ENCODE measurements around the gene SRMS.

SRMS gene

DNA sequence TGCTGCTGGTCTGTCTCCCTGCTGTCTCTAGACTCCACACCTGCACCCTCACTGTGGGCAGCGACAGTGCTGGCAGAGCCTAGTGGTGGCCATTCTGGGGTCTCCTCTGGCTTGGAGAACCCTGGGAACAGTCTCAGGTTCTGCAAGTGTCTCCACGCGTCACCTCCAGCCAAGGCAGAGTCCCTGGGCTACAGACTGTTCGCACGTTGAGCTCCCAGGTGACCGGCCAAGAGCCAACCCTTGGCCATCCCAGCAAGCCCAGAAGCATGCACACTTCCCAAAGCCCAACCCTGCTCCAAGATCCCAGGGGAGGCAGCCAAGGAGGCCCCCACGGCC, 53.5 kb downstream of the SRMS start:
- TF ChIP-seq, protein P1, sequence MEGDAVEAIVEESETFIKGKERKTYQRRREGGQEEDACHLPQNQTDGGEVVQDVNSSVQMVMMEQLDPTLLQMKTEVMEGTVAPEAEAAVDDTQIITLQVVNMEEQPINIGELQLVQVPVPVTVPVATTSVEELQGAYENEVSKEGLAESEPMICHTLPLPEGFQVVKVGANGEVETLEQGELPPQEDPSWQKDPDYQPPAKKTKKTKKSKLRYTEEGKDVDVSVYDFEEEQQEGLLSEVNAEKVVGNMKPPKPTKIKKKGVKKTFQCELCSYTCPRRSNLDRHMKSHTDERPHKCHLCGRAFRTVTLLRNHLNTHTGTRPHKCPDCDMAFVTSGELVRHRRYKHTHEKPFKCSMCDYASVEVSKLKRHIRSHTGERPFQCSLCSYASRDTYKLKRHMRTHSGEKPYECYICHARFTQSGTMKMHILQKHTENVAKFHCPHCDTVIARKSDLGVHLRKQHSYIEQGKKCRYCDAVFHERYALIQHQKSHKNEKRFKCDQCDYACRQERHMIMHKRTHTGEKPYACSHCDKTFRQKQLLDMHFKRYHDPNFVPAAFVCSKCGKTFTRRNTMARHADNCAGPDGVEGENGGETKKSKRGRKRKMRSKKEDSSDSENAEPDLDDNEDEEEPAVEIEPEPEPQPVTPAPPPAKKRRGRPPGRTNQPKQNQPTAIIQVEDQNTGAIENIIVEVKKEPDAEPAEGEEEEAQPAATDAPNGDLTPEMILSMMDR (IDR thresholded peaks at IDR 0.05; ENCODE audit: low read depth, low read length), result no peak
- no peak overlapping the region for H3K4me3 ChIP-seq (ENCODE audit: low read depth, low read length)

DNA sequence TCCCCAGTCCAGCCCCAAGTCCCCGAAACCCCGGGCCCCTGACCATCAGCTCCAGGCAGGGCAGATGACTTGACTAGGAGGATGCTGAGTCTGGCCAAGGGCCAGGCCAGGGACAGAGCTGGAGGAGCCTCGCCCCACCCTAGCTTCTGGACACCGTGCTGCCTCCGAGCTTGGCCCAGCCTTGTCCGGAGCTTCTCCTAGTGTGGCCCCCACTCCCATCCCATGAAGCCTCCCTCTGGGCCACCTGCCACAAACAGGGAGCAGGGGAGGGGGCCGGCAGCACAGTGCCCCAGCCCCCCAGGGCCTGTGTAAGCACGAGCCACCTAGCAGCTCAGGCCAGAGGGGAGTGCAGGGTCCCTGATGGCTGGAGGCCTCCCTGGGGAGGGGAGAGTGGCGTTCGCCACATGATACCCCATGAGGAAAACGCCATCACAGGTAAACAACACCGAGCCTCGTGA, 54.0 kb downstream of the SRMS start:
- no peak overlapping the region for H3K4me3 ChIP-seq (ENCODE audit: low read depth, low read length)
- TF ChIP-seq, protein P1 (IDR thresholded peaks at IDR 0.05; ENCODE audit: low read depth, low read length), result no peak

DNA sequence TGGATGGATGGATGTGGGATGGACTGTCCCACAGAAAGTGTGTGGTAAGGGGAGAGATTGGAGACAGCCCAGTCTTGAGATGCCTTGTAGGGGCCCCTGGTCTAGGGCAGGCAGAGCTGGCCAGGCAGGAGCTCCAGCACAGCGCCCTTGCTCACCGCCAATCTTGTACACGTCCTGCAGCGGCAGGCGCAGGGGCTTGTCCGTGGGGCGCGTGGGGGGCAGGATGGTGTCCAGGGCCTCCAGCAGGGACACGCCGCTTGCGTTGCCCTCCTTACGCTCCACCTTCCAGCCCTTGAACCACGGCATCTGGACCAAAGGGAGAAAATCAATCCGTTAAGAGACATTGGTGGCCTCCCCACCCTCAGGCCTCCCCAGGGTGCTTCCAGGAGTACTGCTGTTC, 54.6 kb downstream of the SRMS start:
- H3K4me3 ChIP-seq (ENCODE audit: low read depth, low read length), result no peak overlapping the region
- TF ChIP-seq, protein P1 (IDR thresholded peaks at IDR 0.05; ENCODE audit: low read depth, low read length), result no peak

DNA sequence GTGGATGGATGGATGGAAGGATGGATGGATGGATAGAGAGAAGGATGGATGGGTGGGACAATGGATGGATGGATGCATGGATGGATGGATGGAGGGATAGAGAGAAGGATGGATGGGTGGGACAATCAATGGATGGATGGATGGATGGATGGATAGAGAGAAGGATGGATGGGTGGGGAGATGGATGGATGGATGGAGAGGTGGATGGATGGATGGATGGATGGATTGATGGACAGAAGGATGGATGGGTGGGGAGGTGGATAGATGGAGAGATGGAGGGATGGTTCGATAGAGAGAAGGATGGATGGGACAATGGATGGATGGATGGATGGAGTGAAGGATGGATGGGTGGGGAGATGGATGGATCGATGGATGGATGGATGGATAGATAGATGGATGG, 55.0 kb downstream of the SRMS start:
- TF ChIP-seq, protein P1 (IDR thresholded peaks at IDR 0.05; ENCODE audit: low read depth, low read length), result no peak
- H3K4me3 ChIP-seq (ENCODE audit: low read depth, low read length), result no peak overlapping the region

DNA sequence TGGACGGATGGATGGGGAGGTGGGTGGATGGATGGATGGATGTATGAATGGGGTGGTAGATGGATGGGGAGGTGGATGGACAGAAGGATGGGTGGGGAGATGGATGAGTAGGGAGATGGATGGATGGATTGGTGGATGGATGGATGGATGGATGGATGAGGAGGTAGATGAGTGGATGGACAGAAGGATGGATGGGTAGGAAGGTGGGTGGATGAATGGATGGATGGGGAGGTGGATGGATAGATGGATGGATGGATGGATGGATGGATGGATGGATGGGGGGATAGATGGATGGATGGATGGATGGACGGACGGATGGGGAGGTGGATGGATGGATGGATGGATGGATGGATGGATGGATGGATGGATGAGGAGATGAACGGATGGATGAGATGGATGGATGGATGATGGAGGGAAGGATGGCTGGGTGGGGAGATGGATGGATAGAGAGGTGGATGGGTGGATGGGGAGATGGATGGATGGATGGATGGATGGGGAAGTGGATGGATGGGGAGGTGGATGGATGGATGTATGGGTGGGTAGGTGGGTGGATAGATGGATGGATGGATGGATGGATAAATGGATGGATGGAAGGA, 55.8 kb downstream of the SRMS start:
- TF ChIP-seq, protein P1 (IDR thresholded peaks at IDR 0.05; ENCODE audit: low read depth, low read length), result no peak
- H3K4me3 ChIP-seq (ENCODE audit: low read depth, low read length), result no peak overlapping the region

DNA sequence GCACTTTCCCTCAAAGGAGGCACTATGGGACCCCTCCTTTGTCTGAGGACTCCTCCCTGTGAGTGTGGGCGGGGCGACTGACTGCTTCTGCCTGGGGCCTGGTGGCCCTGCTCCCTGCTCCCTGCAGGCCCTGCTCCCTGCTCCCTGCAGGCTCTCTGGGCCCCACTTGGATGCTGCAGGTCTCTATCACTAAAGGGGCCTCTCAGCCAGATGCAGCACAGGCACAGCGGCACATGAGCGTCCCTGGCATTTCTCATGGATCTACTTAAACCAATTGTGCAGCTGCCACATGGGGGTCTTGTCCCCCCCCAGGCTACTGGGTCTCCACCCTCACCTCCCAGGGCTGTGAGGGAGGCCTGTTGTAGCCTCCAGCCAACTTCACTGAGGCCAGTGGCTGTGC, 56.5 kb downstream of the SRMS start:
- no peak overlapping the region for H3K4me3 ChIP-seq (ENCODE audit: low read depth, low read length)
- TF ChIP-seq, protein P1 (IDR thresholded peaks at IDR 0.05; ENCODE audit: low read depth, low read length), result no peak
